H9 (cell line): Measurements from ENCODE around the gene LEMD1. TPM values are rescaled to one million over a fixed set of nuclear protein-coding genes. Genes with fewer than 3 reads are reported as not detected.

Experiments
- DNase-seq: peaks from one replicate; pipeline ENCODE4 v3.0.0-alpha.2; 2017
- H2AFZ ChIP-seq: one replicate; pipeline ENCODE4 v1.6.1; 2013; ENCODE audit warnings: mild to moderate bottlenecking, low read length, control low read depth, moderate library complexity
- H2AK5ac ChIP-seq: 2 replicates; pipeline ENCODE4 v1.6.1; 2013; ENCODE audit warnings: low read length, control low read depth, mixed read lengths; ENCODE audit not compliant: insufficient read length
- H2BK120ac ChIP-seq: one replicate; pipeline ENCODE4 v1.6.1; 2013; ENCODE audit warnings: low read depth, mild to moderate bottlenecking, low read length, control low read depth, inconsistent platforms; ENCODE audit not compliant: poor library complexity, severe bottlenecking
- H2BK12ac ChIP-seq: 2 replicates; pipeline ENCODE4 v1.6.1; 2013; ENCODE audit warnings: low read length, control low read depth, mixed read lengths, low read depth; ENCODE audit not compliant: insufficient read length
- H2BK15ac ChIP-seq: 2 replicates; pipeline ENCODE4 v1.6.1; 2013; ENCODE audit warnings: low read depth, low read length, control low read depth
- H2BK20ac ChIP-seq: one replicate; pipeline ENCODE4 v1.6.1; 2013; ENCODE audit warnings: low read depth, mild to moderate bottlenecking, low read length, control low read depth, inconsistent platforms; ENCODE audit not compliant: poor library complexity, severe bottlenecking
- H2BK5ac ChIP-seq: 2 replicates; pipeline ENCODE4 v1.6.1; 2013; ENCODE audit warnings: low read length, control low read depth, mixed read lengths; ENCODE audit not compliant: insufficient read length
- H3K14ac ChIP-seq: 2 replicates; pipeline ENCODE4 v1.6.1; 2013; ENCODE audit warnings: low read length, control low read depth; ENCODE audit not compliant: insufficient read depth
- H3K18ac ChIP-seq: 2 replicates; pipeline ENCODE4 v1.6.1; 2013; ENCODE audit warnings: low read depth, mild to moderate bottlenecking, mixed read lengths, low read length, control low read depth; ENCODE audit not compliant: insufficient read length
- H3K23ac ChIP-seq: 2 replicates; pipeline ENCODE4 v1.6.1; 2013; ENCODE audit warnings: low read length, control low read depth, mixed read lengths, low read depth; ENCODE audit not compliant: insufficient read length
- H3K23me2 ChIP-seq: 2 replicates; pipeline ENCODE4 v1.6.1; 2013; ENCODE audit warnings: low read depth, mild to moderate bottlenecking, mixed read lengths, low read length, control low read depth; ENCODE audit not compliant: insufficient read length, poor library complexity, severe bottlenecking
- H3K27ac ChIP-seq: 2 replicates; pipeline ENCODE4 v1.5.1; 2013; ENCODE audit warnings: low read length, control low read depth, mixed read lengths, low read depth; ENCODE audit not compliant: insufficient read length
- H3K27me3 ChIP-seq: 2 replicates; pipeline ENCODE4 v1.6.1; 2013; ENCODE audit warnings: low read length, control low read depth, inconsistent platforms; ENCODE audit not compliant: insufficient read depth
- H3K4ac ChIP-seq: 2 replicates; pipeline ENCODE4 v1.6.1; 2013; ENCODE audit warnings: low read depth, mild to moderate bottlenecking, control low read depth, inconsistent platforms, low read length, moderate library complexity
- H3K4me1 ChIP-seq: 2 replicates; pipeline ENCODE4 v1.6.1; 2013; ENCODE audit warnings: low read length, control low read depth, inconsistent platforms; ENCODE audit not compliant: insufficient read depth
- H3K4me2 ChIP-seq: 2 replicates; pipeline ENCODE4 v1.6.1; 2013; ENCODE audit warnings: low read length, control low read depth, mixed read lengths; ENCODE audit not compliant: insufficient read length, insufficient read depth
- H3K56ac ChIP-seq: 2 replicates; pipeline ENCODE4 v1.6.1; 2013; ENCODE audit warnings: low read depth, mild to moderate bottlenecking, mixed read lengths, low read length, control low read depth; ENCODE audit not compliant: insufficient read length
- H3K79me1 ChIP-seq: 2 replicates; pipeline ENCODE4 v1.6.1; 2013; ENCODE audit warnings: low read depth, mild to moderate bottlenecking, moderate library complexity, low read length, control low read depth, inconsistent platforms; ENCODE audit not compliant: insufficient read depth, poor library complexity, severe bottlenecking
- H3K79me2 ChIP-seq: 2 replicates; pipeline ENCODE4 v1.6.1; 2013; ENCODE audit warnings: low read length, control low read depth, inconsistent platforms; ENCODE audit not compliant: insufficient read depth
- H3K9ac ChIP-seq: 2 replicates; pipeline ENCODE4 v1.6.1; 2013; ENCODE audit warnings: low read length, control low read depth, mixed read lengths; ENCODE audit not compliant: insufficient read length; ENCODE audit errors: extremely low read depth
- H3K9me3 ChIP-seq: one replicate; pipeline ENCODE4 v1.6.1; 2013; ENCODE audit warnings: low read depth, low read length, inconsistent platforms; ENCODE audit not compliant: control insufficient read depth
- H3T11ph ChIP-seq: one replicate; pipeline ENCODE4 v1.6.1; 2013; ENCODE audit warnings: mild to moderate bottlenecking, low read length, control low read depth, inconsistent platforms
- H4K20me1 ChIP-seq: one replicate; pipeline ENCODE4 v1.6.1; 2013; ENCODE audit not compliant: control insufficient read depth, insufficient read length, insufficient read depth
- H4K5ac ChIP-seq: 2 replicates; pipeline ENCODE4 v1.6.1; 2013; ENCODE audit warnings: low read depth, mild to moderate bottlenecking, mixed read lengths, low read length, control low read depth; ENCODE audit not compliant: insufficient read length
- H4K8ac ChIP-seq: replicated peaks from 2 replicates; pipeline ENCODE4 v1.6.1; 2013; ENCODE audit warnings: low read length, control low read depth, mixed read lengths, low read depth; ENCODE audit not compliant: insufficient read length
- H4K91ac ChIP-seq: 2 replicates; pipeline ENCODE4 v1.6.1; 2013; ENCODE audit warnings: low read depth, mild to moderate bottlenecking, moderate library complexity, mixed read lengths, low read length, control low read depth; ENCODE audit not compliant: insufficient read length
- H3K27ac Mint-ChIP-seq, 3 experiments: 2 replicates in 2 of 3; 3 replicates in 1 of 3; pipeline ENCODE4 v1.8.0; 2020 to 2021; ENCODE audit warnings: mixed read lengths in 3 of 3, mild to moderate bottlenecking in 1 of 3, moderate library complexity in 1 of 3
- H3K27me3 Mint-ChIP-seq: 2 replicates; pipeline ENCODE4 v1.8.0; 2021; ENCODE audit warnings: low read depth, mild to moderate bottlenecking, moderate library complexity, mixed read lengths
- H3K36me3 Mint-ChIP-seq, 3 experiments: 2 replicates in 2 of 3; 3 replicates in 1 of 3; pipeline ENCODE4 v1.8.0; 2020 to 2021; ENCODE audit warnings: low read depth in 3 of 3, mixed read lengths in 3 of 3; ENCODE audit not compliant: insufficient read depth in 1 of 3
- H3K4me1 Mint-ChIP-seq, 2 experiments: 2 replicates each; pipeline ENCODE4 v1.8.0; 2020; ENCODE audit warnings: mixed read lengths in 2 of 2
- H3K4me3 Mint-ChIP-seq, 2 experiments: 2 replicates in 1 of 2; 3 replicates in 1 of 2; pipeline ENCODE4 v1.8.0; 2020 to 2021; ENCODE audit warnings: mild to moderate bottlenecking in 2 of 2, mixed read lengths in 2 of 2, moderate library complexity in 1 of 2
- H3K9me3 Mint-ChIP-seq, 2 experiments: 2 replicates in 1 of 2; 3 replicates in 1 of 2; pipeline ENCODE4 v1.8.0; 2020; ENCODE audit warnings: mild to moderate bottlenecking in 2 of 2, mixed read lengths in 2 of 2, moderate library complexity in 1 of 2
- WGBS: extraction: QIAGEN DNeasy Blood & Tissue Kit; methylation state at CpG from one replicate; pipeline ENCODE4 v1.1.7; 2013; ENCODE audit warnings: missing lambda C conversion rate, low lambda C conversion rate, mixed read lengths; ENCODE audit not compliant: insufficient read length; ENCODE audit errors: extremely low coverage; 5-methylcytosine and 5-hydroxymethylcytosine counted together
- total RNA-seq: library from RNA; stranded (reverse); gene quantifications from 2 replicates; pipeline ENCODE4 v1.2.1, GENCODE V29; 2021
- TF ChIP-seq, protein P1 (sequence below): fragments of 200-600 bp; sonication (generic); conservative IDR thresholded peaks from 3 replicates; pipeline ENCODE4 v1.8.0; 2021; ENCODE audit warnings: antibody characterized with exemption, mild to moderate bottlenecking

Gene LEMD1
- total RNA-seq, 1 experiment from 2014 or later: 11.8 TPM

DNA sequence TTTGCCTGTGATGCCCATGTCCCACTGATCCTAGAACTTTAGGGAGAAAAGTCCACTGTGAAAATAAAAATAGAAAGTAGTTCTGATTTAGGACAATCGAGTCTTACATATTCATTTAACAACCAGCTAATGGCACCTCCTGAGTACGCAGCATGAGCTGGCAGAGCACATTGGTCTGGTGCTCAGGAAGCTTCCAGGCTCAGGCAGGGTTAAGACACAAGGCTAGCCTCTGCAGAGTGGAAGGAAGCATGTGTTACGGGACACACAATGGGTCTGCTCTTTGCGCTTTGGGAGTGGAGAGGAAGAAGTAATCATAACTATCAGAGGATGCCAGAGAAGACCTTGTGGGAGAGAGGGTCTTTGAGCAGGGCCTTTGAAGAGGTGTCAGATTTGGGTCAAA lies 61.0 kb downstream of the LEMD1 start:
- Histone ChIP-seq H3K23me2 (no peaks in the 10 kb centered on the region), H3K9ac (no peak overlapping the region), H3K4ac (no peak overlapping the region), H3K4me1 (peaks cover 7% of the 10 kb centered on the region; the same call in 1 of the 2 replicates), H3K4me2 (no peak overlapping the region), H2AK5ac (no peak overlapping the region), H2BK12ac (no peak overlapping the region), H3K79me2 (no peaks in the 10 kb centered on the region), H2BK120ac (no peak overlapping the region), H3K9me3 (no peaks in the 10 kb centered on the region), H3K23ac (no peak overlapping the region), H3K27ac (no peak overlapping the region), H2BK5ac (no peak overlapping the region), H4K8ac (no peak overlapping the region), H3K27me3 (no peaks in the 10 kb centered on the region), H3K56ac (no peak overlapping the region), H3K18ac (no peak overlapping the region), H2BK15ac (no peak overlapping the region), H4K91ac (no peak overlapping the region), H3K14ac (no peak overlapping the region), H3T11ph (no peak overlapping the region), H4K5ac (no peak overlapping the region), H3K79me1 (no peaks in the 10 kb centered on the region), H4K20me1 (no peaks in the 10 kb centered on the region), H2AFZ (no peak overlapping the region), H2BK20ac (no peak overlapping the region)
- TF ChIP-seq, protein P1, sequence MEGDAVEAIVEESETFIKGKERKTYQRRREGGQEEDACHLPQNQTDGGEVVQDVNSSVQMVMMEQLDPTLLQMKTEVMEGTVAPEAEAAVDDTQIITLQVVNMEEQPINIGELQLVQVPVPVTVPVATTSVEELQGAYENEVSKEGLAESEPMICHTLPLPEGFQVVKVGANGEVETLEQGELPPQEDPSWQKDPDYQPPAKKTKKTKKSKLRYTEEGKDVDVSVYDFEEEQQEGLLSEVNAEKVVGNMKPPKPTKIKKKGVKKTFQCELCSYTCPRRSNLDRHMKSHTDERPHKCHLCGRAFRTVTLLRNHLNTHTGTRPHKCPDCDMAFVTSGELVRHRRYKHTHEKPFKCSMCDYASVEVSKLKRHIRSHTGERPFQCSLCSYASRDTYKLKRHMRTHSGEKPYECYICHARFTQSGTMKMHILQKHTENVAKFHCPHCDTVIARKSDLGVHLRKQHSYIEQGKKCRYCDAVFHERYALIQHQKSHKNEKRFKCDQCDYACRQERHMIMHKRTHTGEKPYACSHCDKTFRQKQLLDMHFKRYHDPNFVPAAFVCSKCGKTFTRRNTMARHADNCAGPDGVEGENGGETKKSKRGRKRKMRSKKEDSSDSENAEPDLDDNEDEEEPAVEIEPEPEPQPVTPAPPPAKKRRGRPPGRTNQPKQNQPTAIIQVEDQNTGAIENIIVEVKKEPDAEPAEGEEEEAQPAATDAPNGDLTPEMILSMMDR: no peak
- no peak for DNase-seq
- no CpG with 5 or more reads among the region's 4 CpGs for WGBS
- H3K27me3 Mint-ChIP-seq: peaks cover 3% of the 10 kb centered on the region
- H3K27ac Mint-ChIP-seq: no peak overlapping the region; a peak in 1 of 7 replicates
- no peak overlapping the region; a peak in 1 of 5 replicates for H3K4me3 Mint-ChIP-seq
- H3K36me3 Mint-ChIP-seq: no peaks in the 10 kb centered on the region; a peak in 1 of 7 replicates
- peaks cover 37 to 42% of the 10 kb centered on the region in 2 experiments for H3K4me1 Mint-ChIP-seq
- H3K9me3 Mint-ChIP-seq: no peaks in the 10 kb centered on the region
